Amniotic stem cell (primary cell): ENCODE results near the gene PCBP4.

Experiments used
- DNase-seq: peaks from one replicate; lab custom pipeline; 2025; lab: John Stamatoyannopoulos, UW

The PCBP4 gene

DNA sequence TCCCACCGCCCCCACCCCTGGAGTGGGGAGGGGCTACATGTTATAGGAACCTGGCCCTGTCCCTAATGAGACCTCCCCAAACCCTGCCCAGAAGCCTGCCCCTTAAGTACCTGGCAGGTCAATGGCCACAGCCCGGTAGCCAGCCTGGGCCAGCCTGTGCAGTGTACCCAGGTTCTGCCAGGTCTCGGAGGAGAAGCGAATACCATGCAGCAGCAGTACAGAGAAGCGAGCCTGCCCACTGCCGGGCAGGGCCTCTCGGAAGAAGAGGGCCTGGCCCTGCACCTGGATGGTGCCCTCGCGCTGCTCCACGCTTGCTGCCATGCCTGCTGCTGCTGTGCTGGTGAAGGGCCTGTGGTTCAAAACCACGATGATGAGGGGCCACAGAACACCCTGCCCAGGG lies 4.1 kb upstream of the PCBP4 start:
- no peak for DNase-seq

DNA sequence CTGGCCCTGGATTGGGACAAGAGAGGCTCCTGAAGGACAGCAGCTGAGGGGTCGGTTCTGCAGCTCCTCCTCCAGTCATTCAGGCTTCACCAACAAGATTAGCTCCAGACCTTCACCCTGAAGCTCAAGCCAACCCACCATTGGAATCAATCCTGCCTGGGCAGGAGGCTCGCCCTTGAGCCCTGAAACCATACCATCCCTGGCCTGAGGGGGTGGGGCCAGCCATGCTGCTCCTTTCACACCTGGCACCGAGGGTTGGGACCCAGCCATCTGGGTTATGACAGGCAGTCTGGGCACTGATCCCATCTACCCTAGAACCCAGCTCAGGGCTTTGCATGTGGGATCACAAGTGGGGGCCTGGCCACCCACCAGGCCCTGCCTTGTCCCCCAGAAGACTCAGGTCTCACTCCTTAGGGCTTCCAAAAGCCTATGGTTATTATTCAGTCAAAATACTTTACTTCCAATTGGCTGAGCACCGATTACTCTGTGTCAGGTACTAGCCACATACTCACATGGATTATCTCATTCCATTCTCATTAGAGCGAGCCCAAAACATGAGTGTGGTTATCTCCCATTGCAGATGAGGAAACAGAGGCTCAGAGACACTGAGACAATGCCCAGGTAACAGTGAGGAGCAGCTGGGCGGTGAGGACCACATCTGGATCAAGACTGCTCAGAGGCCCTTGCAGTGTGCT lies 3.5 kb upstream of the PCBP4 start:
- DNase-seq: no peak

DNA sequence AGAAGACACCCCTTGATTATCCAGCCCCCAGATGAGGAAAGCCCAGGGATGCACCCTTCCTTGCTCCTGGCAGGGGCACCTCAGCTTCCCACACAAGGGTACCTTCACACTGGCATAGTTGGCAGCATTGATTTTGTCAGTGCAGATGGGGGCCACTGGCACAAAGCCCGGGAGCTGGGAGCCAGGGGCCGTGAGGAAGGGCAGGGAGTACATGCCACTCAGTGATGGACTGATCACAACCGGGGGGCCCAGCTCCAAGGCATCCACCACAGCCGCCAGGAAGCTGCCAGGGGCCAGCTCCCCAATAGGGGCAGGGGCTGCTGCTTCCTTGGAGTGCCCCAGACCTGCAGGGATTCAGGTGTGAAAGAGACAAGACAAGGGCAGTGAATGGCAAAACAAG lies 2.6 kb upstream of the PCBP4 start:
- DNase-seq: no peak

DNA sequence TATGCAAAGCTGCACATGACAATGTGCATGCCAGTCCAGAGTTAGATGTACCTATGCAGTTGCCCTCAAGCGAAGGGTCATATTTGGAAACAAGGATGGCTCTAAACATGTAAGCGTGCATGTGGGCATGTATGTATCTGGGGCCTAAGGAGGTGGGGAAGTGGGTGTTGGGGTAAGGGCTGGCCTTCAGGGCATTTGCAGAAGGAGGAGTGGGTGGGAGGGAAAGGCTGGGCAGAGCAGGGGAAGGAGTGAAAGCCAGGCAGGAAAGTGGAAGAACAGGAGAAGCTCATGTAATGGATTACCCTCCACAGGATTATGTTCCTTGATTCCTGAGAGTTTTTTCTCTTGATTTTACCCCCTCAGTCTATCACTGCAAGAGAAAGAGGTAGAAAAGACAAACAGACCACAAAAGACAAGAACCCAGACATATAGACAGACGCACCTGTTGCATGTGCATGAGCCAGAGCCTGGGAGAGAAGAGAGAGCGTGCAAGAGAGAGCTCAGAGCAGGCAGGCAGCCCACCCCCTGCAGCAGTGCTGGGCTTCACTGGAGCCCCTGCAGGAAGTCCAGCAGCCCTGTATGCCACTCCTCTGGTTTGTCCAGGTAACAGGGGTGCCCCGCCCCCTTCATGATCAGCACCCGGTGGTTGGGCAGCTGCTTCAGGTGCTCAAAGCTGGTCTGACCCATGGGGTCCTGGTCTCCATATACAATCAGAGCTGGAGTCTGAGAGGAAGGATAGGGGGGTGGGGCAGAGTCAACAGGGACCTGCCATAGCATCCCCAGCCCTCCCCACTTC lies 1.8 kb upstream of the PCBP4 start:
- no peak for DNase-seq

DNA sequence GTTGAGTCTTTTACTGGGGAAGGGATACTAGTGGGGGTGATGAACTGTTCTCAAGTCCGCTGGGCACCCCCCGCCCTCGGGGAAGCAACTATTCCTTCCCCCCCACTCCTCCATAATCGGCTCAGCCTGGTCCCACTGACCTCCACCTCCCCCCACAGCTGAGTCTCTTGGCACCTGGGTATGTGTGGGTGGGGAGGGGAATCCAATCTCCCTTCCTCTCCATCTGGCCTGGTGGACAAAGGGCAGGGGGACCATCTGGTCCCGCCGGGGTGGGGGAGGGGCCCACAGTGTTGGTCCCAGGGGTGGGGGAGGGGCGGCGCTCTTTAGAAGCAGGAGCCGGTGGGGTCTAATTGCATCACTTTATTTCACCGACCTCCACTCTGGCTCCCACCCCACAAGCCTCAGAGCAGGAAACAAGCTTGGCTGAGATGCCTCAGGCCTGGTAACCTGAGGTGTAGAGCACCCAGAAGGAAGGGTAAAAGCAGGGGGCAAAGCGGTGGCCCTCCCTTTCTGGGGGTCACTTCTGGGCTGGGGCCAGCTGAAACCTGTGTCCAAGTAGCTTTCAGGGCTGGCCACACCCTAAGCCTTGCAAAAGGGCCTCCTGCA lies 1.0 kb upstream of the PCBP4 start:
- DNase-seq: no peak

DNA sequence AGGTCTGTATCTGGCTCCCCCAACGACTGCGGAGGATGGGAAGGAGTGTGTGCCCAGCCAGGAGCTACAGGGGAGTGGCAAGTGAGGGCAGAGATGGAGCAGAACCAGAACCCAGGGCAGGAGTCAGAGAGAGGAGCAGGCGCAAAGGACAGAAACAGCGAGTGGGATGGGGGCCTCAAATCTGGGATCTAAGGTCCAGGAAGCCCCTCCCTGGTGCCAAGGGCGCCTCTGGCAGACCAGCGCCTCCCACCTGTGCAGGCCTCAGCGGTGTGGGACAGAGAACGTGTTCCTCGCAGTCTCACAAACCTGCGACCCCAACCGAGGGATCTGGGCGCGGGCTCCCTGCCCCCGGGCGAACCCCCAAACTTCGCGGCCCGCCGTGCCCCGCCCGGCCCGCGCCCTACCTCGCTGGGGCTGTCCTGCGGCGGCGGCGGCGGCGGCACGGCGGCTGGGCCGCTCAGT lies 301 bp downstream of the PCBP4 start:
- no peak for DNase-seq

DNA sequence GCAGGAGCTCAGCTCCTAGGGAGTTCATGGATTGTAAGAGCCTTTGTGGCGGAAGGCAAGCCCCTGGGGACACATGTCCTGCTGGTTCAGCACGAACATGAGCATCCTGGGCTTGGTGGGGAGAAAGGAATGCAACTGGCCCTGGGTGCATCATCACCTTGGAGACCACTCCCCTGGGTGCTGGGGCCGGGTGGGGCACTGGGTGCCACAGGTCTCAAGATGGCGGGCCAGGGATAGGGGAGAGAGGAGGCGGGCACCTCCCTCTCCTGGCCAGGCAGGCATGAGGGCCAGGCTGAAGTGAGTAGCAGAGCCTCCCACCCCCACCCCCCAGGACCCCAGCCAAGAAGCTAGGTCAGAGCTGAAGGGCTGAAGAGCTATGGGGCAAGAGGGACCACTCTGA lies 768 bp downstream of the PCBP4 start:
- DNase-seq: no peak

DNA sequence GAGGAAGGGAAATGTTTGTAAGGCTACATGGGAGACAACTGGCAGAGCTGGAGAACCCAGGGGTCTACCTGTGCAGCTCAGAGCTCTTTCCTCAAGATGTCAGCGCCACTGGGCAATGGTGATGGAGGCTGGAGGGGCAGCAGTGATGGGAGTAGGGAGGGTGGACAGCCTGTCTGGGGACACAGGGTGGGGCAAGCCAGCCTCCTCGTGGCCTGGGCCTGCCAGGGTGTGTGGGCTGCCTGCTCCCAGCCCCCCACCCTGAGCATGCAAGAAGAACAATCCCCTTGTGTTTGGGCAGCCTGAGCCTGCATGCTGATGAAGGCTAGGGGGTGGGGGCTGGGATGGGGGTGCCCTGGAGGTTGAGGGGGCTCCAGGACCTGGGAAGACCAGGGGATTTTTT lies 1.2 kb downstream of the PCBP4 start:
- DNase-seq: no peak

DNA sequence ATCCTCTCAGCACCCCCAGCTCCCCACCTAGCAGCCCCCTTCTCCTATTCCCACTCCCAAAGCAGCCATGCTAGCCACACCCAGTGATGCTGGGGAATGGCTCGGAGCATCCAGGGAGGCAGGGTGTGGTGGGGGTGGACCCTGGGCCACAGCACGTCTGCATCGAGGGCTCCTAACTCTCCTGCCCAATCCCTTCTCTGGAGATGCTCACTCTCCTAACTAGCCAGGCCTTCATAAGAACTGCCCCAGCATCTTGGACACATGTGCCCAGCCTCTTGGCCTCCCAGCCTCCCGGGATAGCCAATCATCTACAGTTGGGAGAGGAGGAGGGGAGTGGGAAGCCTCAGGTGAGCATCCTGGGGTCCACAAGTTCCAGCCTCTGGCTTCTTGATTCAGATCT lies 2.7 kb downstream of the PCBP4 start:
- DNase-seq: no peak

DNA sequence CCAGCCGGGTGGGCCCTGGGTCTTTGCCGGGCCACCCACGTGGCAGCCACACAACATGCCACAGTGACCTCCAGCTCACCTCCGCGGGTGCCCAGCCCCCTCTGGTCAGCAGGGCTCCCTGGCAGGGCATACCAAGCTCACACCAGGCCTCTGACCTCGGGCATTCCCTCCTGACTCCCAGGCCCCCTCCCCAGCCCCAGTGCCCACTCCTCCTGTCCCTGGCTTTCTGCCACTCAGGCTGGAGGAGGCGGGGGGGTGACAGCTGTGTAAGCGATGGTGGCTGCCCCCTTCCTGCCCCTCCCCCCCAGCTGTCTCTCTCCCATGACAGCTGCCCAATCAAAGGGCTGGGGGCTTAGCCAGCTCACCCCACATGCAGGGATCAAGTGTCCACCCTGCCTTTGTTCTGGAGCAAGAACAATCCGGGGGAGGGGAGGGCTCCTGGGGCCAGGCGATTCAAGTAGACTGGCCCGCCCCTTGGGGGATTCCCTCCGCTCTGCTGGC lies 3.3 kb downstream of the PCBP4 start:
- DNase-seq: no peak

DNA sequence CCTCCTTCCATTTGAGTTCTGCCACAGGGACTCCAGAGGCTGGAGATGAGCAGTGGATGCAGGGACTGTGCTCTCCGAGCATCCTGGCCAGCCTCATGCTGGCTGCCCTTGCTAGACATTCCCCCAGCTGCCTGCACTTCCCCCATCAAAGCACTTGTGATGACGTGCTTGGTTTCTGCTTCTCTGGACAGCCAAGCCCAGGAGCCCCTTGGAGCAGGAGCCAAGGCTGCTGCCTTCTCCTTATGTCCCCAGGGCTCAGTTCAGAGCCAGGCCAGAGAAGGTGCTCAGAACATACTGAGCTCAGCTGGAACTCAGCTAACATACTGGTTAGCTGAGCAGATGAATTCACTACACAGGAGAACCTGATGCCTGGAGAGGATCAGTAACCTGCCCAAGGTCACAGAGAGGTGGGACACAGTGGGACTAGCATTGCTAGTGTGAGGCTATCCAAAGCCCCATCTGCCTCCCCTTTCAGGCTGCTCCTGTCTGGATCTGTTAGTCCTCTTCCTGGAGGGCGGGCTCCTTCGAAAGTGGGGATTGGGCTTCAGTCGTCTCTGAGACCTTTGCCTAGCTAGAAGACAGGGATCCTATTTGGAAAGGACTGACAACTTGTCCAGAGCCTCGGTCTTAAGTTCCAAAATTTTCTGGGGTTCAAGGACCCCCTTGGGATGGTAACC lies 4.3 kb downstream of the PCBP4 start:
- no peak for DNase-seq

DNA sequence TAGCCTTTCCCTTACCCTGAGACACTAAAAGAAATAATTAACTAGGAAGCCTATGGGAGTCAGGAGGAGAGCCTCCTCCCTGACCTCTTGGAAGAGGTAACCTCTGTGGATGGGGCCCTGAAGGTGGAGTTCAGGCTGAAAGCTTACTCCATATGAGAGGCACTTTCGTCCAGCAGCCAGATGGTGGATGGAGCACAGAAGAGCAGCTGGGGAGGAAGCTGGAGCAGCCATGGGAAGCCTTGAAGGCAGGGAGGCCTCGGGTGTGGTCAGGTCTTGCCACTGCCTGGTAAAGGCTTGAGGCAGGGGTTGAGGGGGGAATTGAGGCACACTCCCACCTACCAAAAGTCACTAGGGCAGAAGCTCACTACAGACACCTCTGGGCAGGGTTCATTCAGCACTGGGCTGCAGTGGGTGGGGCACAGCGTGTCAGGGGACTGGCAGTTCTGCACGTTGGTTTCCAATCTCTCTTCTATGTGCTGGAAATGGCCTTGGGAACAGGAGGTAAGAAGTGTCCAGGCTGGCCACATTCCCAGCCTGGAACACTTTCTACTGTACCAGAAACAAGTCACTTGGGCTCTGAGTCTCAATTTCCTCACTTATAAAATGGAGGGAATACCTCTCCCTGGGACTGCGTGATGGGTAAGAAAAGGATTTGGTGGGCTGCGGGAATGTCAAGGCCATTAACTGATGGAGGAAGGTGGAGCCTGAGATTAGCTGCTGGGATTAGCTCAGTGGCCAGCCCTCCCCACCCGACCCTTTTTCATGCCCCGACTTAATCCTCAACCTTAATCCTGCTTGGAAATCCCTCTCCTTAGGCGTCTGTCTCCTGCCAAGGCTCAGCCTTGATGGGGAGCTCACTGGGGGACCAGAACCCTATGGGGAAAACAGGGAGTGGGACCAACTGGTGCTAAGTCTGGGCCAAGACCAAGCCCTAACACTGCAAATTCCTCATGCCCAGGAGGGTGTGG lies 5.4 kb downstream of the PCBP4 start:
- no peak for DNase-seq

DNA sequence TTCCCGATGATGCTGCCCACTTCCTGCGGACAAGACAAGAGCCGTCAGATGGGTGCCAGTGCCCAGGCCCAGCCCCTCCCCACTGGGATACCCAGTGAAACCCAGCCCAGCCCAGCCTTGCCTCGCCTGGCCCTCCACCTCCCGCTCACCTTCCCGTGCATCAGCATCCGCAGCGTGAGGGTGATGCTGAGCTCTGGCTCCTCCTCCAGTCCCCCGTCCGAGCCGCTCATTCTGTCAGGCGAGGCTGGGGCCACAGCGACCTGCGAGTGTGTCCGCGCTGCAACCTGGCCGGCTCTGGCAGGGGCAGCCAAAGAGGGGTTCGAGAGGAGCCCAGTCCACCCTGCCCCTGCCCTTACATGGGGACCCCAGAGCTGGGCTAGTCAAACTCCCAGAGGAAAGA lies 6.2 kb downstream of the PCBP4 start:
- no peak for DNase-seq

DNA sequence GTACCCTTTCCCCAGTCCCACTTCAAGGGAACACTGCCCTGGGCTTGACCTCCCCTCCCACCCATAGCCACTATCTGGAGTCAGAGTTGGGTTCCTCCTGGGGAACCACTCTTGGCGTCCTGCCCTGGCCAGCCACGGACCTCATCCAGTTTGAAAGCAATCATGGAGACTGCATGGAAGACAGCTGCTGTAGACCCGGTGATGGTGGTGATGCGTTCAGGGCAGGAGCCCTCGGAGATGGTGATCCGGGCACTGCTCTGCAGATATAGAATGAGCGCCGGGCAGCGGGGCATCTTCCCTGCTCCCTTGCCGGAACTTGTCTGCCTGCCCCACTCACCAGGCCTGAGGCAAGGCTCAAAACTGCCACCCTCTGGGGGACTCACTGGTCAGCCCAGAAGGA lies 6.9 kb downstream of the PCBP4 start:
- DNase-seq: no peak

DNA sequence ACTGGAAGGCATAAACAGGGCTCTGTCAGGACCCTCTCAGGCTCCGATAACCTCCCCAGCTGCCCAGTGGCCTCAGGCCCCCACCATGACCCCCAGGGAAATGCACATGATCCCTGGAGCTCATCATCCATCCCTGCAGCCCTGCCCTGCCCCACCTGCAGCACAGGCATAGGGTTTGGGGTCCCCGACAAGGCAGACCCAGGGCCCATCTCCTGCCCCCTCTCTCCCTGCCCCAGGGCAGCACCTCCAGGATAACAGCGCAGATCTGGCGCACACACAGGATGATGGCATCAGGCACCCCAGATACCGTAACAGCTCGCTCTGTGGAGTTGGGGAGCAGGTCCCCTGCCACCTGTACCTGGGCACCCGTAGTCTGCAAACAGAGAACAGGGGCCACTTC lies 7.6 kb downstream of the PCBP4 start:
- DNase-seq: no peak

DNA sequence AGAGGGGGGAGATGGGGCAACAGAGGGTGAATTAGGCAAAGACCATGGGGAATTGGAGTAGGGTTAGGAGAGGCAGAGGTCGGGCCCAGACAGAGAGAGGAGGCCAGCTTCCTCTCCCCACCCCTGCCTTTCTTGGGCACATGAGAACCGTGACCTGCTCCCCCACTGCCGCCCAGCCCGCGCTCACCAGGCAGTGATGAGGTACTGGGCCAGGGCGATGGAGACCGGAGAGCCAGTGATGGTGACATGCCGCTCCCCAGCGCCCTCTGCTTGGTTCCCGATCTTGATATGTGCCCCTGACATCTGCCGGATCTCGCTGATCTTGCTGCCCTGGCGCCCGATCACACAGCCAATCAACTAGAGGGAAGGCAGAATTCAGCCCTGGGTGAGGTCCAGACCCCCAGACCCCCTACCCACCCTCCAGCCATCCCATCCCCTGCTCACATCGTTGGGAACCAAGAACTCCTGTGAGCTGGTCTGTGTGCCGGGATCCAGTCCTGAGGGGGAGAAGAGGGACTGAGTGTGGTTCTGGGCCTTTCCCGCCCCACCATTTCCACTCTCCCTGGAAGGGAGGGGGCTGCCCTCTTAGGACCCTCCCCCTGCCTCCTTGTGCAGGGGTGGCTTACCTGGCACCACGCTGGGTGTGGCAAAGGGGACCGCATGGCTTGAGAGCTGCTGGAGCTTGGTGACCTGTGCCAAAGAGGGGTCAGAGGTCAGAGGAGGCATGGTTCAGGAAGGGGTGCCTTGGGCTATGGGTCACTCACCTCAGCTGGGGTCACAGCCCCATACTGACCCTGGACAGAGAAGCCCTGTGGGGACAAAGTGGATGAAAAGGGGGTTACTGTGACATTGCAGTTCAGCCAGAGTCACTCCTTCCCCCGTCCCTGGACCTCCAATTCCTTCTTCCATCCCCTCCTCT lies 8.4 kb downstream of the PCBP4 start:
- no peak for DNase-seq

DNA sequence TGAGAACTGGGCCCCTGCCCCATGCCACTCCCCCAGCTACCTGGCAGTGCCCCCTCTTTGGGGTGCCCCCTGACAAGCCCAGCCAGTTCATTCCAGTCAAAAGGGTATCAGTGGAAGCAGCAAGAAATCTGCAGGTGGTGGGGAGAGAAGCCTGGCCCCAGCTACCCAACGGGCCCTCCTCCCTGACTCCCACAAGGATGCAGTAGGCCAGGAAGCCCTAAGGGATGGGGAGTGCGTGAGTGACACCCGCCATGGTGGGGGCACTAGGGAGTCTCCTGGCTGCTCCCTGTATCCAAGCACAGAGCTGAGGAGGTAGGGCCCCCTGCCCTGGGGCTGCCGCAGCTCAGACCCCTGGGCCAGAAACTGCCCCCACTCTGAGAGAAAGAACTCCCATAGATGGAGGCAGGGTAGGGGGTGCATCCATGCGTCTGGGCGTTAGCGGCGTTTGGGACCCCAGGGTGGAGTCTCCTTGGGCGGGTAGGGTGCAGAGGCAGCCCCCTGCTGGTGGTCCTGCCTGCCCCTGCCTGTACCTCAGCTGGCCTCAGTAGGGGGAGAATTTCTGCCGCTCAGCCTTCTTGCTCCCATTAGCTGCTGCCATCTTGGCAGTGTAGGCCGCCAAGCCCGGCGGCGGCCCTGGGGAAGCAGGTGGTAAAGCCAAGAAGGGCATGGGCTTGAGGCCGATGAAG lies 9.6 kb downstream of the PCBP4 start:
- no peak for DNase-seq

DNA sequence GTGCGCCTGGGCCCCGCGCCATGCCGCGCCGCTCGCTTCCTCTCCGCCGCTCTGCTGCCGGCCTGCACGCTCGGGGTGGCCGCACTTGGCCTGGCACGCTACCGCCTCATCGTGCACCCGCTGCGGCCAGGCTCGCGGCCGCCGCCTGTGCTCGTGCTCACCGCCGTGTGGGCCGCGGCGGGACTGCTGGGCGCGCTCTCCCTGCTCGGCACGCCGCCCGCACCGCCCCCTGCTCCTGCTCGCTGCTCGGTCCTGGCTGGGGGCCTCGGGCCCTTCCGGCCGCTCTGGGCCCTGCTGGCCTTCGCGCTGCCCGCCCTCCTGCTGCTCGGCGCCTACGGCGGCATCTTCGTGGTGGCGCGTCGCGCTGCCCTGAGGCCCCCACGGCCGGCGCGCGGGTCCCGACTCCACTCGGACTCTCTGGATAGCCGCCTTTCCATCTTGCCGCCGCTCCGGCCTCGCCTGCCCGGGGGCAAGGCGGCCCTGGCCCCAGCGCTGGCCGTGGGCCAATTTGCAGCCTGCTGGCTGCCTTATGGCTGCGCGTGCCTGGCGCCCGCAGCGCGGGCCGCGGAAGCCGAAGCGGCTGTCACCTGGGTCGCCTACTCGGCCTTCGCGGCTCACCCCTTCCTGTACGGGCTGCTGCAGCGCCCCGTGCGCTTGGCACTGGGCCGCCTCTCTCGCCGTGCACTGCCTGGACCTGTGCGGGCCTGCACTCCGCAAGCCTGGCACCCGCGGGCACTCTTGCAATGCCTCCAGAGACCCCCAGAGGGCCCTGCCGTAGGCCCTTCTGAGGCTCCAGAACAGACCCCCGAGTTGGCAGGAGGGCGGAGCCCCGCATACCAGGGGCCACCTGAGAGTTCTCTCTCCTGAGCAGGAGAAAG lies 11.1 kb downstream of the PCBP4 start:
- DNase-seq: no peak
